HG03064 (cell line): Measurements from ENCODE around the gene ACVR2A.

Experiments
- ATAC-seq: cut with Tn5 transposase; IDR thresholded peaks from one replicate; pipeline ENCODE4 v1.9.1; 2021; ENCODE audit warnings: low read depth; ENCODE audit not compliant: unreplicated experiment

The ACVR2A gene

DNA sequence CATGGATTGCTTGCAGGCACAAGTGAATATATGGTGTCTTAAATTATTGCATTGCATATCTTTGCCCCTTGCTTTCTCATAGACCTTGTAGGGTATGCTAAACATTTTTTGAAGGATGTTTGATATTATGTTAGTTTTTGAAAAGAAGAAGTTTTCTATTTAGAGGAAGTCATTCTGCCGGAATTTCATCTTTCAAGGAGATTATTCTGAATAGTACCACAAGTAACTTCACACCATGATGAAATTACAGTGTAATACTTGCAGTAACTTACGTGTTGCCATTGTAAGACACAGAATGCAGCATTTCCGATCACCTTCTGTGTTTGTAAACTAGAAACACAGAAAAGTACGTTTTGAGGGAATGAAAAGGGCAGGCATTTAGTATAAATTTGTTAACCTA, 71.9 kb downstream of the ACVR2A start:
- ATAC-seq: no peak

DNA sequence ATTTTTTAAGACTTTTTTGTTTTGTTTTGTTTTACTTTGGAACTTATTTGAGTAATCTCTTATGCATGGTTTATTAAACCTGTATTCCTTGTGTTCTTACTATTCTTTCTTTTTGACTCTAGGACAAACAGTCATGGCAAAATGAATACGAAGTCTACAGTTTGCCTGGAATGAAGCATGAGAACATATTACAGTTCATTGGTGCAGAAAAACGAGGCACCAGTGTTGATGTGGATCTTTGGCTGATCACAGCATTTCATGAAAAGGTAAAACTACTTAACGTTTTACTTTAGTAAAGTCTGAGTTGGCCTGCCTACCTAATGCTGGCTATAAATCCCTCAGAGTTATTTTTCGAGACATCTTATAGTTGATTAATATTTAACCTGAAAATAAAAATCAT, 72.3 kb downstream of the ACVR2A start:
- no peak for ATAC-seq

DNA sequence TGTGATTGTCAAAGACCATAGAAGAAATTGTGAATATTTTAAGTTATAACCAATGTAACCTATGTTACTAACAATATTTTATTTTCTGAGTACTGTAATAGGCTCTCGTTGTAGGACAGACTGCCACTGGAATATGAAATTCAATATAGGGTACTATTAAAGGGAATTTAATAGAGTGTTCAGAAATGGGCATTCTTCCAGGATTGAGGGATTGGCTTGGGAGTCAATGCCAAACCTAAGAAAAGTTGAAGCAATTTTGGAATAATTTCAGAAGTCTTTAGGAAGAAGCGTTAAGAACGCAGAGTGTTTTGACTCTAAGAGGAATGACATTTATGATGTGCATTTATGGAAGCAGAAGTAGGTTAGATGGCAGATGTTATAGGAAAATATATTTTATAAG, 79.0 kb downstream of the ACVR2A start:
- no peak for ATAC-seq

DNA sequence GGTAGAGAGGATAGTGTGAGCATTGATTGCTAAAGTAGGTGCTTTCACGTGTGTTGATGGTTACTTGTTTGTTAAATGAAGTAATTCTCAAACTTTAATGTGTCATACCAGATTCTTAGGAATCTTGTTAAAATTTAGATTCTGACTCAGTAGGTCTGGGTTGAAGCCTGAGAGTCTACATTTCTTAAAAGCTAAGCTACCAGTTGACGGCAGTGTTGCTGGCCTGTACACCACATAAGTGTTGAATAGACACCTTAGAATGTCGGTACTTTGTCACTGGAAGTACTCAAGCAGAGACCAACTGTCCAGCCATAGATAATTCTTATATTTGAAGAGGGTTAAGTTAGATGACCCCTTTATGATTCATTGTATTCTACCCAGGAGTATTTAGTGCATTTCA, 79.8 kb downstream of the ACVR2A start:
- ATAC-seq: no peak

DNA sequence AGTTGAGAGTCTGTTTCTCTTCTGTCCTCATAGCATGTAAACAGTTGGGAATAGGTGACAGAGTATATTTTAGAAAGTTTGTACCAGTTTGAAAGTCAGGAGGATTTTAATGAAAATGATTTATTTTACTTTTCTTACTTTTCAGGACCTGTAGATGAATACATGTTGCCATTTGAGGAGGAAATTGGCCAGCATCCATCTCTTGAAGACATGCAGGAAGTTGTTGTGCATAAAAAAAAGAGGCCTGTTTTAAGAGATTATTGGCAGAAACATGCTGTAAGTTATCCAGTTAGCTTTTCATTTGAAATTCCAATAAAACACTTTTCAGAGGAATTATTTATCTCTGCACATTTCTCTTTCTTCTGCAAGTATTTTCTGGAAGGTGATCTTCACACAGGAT, 81.1 kb downstream of the ACVR2A start:
- ATAC-seq: no peak

DNA sequence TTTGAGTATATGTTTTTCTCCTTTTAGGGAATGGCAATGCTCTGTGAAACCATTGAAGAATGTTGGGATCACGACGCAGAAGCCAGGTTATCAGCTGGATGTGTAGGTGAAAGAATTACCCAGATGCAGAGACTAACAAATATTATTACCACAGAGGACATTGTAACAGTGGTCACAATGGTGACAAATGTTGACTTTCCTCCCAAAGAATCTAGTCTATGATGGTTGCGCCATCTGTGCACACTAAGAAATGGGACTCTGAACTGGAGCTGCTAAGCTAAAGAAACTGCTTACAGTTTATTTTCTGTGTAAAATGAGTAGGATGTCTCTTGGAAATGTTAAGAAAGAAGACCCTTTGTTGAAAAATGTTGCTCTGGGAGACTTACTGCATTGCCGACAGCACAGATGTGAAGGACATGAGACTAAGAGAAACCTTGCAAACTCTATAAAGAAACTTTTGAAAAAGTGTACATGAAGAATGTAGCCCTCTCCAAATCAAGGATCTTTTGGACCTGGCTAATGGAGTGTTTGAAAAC, 82.3 kb downstream of the ACVR2A start:
- ATAC-seq: no peak

DNA sequence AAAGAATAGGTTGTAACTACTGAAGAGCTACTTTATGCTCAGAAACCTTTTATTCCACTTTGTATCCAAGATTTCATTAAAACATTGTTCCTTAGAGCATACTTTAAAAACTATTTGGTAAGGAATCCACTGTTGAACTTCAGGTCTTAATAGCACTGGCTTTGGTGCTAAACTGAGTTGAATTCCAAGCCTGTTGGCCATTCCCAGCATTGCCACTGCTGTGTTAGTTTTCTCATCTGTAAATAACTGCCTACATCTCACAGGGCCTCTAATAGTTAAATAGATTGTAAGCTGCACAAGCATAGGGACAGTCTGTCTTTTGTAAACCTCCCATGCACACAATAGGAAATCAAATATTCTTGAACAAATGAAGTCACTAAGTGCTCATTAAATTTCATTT, 89.1 kb downstream of the ACVR2A start:
- ATAC-seq: no peak

DNA sequence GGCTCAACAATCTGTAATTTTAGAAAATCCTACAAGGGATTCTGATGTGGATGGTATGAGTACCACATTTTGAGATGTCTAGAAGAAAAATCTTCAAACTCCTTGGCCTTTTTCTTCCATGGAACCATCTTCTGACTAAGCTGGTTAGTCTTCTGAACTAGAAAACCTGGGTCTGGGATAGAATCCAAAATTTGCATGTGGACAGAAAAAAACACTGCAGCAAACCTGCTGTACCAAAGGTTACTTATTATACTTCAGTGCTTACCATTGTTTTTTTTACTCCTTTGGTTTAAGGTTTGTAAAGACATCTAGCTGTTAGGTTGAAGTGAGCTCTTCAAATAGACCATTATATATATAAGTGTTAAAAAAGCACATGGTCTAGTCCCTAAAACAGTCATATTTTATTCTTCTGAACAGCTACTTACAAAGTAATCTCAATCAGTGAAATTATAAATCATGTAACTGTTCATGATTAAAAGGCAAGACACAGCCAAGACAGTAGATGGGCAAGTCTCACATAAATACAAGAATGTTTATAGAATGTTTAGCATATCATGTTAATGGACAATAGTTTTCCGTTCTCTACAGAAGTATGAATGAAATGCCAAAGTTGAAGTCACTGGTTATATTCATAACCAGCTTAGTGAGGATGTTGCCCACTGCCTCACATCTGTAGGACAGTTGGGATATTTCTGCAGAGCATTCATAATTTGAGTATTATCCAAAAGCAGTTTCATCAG, 90.2 kb downstream of the ACVR2A start:
- ATAC-seq: no peak

DNA sequence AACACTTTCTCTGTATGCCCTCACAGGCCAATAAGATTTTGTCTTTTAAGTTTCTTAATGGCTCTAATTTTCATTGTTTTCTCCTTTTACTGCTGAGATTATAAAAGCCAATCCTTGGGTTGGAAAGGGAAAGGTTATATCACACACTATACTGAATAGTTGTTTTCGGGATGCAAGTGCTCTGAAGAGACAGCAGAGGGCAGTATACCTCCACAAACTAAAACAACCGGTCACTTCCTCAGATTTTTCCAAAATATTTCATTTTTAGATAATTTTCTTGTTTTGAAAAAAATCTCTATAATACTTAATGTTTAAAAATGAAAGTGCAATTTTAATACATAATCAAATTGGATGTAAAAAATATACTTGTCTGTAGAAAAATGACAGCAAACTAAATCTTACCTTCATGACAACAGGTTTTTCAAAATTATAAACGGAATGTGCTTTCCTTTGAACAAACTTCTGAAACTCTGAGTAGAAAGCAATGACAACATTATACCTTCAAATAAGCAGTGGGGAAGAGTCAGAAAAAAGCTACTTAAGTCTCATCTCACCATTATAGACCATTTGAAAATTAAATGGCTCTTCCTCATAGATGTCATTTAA, 93.0 kb downstream of the ACVR2A start:
- no peak for ATAC-seq

DNA sequence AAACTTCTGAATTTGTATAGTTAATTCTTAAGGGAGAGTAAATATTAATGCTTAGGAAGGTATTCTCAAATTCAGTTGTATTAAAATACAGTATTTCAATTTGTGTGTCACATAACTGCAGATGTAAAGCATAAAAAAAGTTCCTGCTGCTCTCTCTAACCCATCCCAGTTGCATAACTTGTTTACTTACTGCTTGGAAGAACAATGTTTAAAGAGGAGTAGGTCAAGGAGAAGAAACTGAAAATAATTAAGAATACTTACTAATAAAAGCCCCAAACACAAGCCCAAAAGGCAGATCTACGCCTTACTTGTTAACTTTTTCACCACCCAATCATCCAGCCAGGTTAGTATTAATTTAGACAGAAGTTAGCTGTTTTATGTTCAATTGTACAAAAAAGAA, 94.5 kb downstream of the ACVR2A start:
- no peak for ATAC-seq

DNA sequence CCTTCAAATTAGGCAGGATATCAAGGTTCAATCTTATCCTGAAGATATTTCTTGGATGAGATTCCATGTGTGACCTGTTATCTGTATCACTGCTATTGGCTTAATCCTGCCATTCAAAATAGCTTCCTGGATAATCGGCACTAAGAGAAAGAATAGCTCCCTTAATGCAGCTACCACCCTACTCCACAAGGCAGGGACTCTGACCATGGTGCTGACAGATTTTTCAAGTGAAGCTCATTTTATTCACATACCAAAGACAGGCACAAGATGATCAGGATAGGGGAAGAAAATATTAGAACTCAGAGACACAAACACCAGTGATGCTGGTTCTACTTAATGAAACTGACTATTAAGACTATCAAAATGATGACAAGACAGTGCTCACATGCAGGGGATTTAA, 100.8 kb downstream of the ACVR2A start:
- no peak for ATAC-seq

DNA sequence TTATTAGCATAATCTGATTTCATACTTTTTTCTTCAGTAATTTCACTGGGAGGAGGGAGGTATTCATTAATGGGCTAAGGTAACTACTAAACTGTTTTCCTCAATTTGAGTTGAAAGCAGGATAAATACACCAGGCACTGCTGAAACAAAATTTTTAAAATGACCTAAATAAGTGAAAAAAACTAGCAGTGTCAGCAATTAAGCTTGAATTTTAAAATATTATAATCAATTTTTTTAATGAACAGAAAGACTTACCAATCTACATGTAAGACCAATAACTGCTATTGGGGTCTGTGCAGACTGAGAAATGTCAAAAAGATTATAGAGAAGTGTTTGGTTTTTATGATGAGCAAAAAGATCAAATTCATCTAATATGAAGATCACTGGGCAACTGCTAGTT, 107.3 kb downstream of the ACVR2A start:
- no peak for ATAC-seq

DNA sequence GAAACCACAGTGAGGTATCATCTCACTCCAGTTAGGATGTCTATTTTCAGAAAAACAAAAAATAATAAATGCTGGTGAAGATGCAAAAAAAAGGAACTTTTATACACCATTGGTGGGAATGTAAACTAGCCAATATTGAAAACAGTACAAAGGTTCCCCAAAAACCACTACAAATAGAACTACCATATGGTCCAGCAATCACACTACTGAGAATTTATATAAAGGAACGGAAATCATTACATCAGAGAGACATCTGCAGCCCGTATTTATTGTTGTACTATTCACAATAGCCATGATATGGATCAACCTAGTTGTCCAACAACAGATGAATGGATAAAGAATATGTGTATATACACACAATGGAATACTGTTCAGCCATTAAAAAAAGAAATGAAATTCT, 123.7 kb downstream of the ACVR2A start:
- no peak for ATAC-seq

DNA sequence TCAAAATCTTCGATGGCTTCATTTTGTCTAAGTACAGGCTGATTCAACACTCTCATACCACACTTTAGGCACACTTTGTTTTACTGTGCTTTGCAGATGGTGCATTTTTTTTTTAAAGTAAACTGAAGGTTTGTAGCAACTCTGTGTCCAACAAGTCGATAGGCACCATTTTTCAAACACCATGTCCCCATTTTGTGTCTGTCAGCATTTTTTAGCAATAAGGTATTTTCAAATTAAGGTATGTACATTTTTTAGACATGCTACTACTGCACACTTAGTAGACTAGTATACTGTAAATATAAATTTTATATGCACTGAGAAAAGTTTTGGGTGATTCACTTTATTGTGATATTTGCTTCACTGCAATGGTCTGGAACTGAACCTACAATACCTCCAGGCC, 131.3 kb downstream of the ACVR2A start:
- ATAC-seq: no peak

DNA sequence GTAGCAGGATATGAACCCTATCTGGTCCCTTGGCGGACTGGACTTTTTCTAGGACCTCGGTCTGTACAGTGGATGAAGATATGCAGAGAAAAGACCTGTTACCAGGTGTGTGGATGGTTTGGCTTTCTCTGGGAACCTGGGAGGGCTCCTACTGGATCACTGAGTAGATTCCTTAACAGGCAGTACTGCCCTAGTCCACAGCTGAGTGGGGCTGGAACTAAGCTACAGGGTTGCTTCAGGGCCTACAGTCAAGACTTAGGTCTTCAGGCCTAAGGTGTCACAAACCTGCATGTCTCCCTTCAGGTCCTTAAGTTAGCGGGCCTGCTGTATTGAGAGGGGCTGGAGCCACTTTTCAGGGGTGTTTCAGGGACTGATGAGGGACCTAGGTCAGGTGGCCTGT, 132.8 kb downstream of the ACVR2A start:
- no peak for ATAC-seq
